ENCODE data around the gene POTEG.
"Not testable (repeated sequence)": the region's sequence is repeated elsewhere in the genome, so short reads cannot be mapped to it uniquely, and the experiment has no call there.

Gene POTEG

DNA sequence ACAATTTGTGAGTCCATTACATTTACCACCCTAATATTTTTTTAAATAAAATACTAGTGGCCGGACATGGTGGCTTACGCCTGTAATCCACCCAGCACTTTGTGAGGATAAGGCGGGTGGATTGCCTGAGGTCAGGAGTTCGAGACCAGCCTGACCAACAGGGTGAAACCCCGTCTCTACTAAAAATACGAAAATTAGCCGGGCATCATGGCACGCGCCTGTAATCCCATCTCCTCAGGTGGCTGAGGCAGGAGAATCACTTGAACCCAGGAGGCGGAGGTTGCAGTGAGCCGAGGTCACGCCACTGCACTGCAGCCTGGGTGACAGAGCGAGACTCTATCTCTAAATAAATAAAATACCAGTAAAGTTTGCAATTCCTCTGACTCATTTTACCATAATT lies 25.6 kb downstream of the POTEG start:
- not testable (repeated sequence) for H3K4me1 ChIP-seq (ENCODE audit: insufficient read depth, insufficient read length); H3K4me3 ChIP-seq (ENCODE audit: insufficient read length, low read depth); DNase-seq (ENCODE audit: low read depth, low spot score); H3K9me3 ChIP-seq (ENCODE audit: insufficient read depth, low read length); H3K36me3 ChIP-seq (ENCODE audit: insufficient read depth, insufficient read length, low read length); H3K27me3 ChIP-seq (ENCODE audit: insufficient read depth, insufficient read length); H3K9ac ChIP-seq (ENCODE audit: insufficient read length, low read depth)

DNA sequence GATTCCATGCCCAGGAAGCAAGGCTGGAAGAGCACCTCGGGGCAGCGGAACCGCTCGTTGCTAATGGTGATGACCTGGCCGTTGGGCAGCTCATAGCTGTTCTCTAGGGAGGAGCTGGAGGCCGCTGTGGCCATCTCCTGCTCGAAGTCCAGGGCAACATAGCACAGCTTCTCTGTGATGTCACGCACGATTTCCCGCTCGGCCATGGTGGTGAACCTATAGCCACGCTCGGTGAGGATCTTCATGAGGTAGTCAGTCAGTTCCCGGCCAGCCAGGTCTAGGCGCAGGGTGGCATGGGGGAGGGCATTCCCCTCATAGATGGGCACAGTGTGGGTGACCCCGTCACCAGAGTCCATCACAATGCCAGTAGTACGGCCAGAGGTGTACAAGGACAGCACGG lies 32.0 kb downstream of the POTEG start:
- not testable (repeated sequence) for DNase-seq (ENCODE audit: low read depth, low spot score); H3K36me3 ChIP-seq (ENCODE audit: insufficient read depth, insufficient read length, low read length); H3K27me3 ChIP-seq (ENCODE audit: insufficient read depth, insufficient read length); H3K9me3 ChIP-seq (ENCODE audit: insufficient read depth, low read length); H3K9ac ChIP-seq (ENCODE audit: insufficient read length, low read depth); H3K4me3 ChIP-seq (ENCODE audit: insufficient read length, low read depth); H3K4me1 ChIP-seq (ENCODE audit: insufficient read depth, insufficient read length)

DNA sequence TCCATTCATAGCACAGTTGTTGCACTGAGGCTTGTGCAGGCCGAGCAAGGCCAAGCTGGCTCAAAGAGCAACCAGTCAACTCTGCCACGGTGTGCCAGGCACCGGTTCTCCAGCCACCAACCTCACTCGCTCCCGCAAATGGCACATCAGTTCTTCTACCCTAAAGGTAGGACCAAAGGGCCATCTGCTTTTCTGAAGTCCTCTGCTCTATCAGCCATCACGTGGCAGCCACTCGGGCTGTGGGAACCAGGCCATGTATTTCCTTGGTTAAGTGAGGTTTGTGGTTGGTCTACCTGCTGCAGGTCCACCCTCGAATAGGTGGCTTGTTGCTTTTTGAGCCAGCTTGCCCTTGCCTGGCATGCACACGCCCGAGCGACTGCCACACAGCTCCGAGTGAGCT lies 39.4 kb downstream of the POTEG start:
- not testable (repeated sequence) for H3K4me3 ChIP-seq (ENCODE audit: insufficient read length, low read depth); H3K36me3 ChIP-seq (ENCODE audit: insufficient read depth, insufficient read length, low read length); H3K9me3 ChIP-seq (ENCODE audit: insufficient read depth, low read length); H3K9ac ChIP-seq (ENCODE audit: insufficient read length, low read depth); DNase-seq (ENCODE audit: low read depth, low spot score); H3K4me1 ChIP-seq (ENCODE audit: insufficient read depth, insufficient read length); H3K27me3 ChIP-seq (ENCODE audit: insufficient read depth, insufficient read length)

DNA sequence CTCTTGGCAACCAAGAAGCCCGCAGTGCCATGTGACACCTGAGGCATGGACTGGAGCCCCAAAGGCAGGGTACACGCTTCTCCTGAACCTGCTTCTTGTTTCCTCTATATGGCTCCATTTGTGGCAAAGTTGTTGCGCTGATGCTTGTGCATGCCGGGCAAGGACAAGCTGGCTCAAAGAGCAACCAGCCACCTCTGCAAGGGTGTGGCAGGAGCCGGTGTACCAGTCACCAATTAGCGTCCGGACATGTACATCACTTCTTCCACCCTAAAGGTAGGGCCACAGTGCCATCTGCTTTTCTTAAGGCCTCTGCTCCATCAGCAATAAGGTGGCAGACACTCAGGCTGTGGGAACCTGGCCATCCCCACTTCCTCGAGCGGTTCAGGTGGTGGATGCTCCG lies 43.9 kb downstream of the POTEG start:
- not testable (repeated sequence) for H3K27me3 ChIP-seq (ENCODE audit: insufficient read depth, insufficient read length); H3K9me3 ChIP-seq (ENCODE audit: insufficient read depth, low read length); H3K4me3 ChIP-seq (ENCODE audit: insufficient read length, low read depth); DNase-seq (ENCODE audit: low read depth, low spot score); H3K4me1 ChIP-seq (ENCODE audit: insufficient read depth, insufficient read length); H3K9ac ChIP-seq (ENCODE audit: insufficient read length, low read depth); H3K36me3 ChIP-seq (ENCODE audit: insufficient read depth, insufficient read length, low read length)

DNA sequence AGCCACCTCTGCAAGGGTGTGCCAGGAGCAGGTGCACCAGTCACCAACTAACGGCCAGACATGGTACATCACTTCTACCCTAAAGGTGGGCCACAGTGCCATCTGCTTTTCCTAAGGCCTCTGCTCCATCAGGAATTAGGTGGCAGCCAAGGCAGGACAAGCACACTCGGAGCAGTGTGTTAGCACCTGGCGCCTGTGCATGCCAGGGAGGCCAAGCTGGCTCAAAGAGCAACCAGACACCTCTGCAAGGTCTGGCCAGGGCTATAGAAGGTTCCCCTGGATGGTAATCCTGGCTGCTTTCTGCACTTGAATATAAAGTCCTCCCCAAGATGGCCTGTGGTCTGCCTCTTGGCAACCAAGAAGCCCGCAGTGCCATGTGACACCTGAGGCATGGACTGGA lies 45.4 kb downstream of the POTEG start:
- H3K9ac ChIP-seq (ENCODE audit: insufficient read length, low read depth); H3K4me1 ChIP-seq (ENCODE audit: insufficient read depth, insufficient read length); H3K36me3 ChIP-seq (ENCODE audit: insufficient read depth, insufficient read length, low read length); H3K27me3 ChIP-seq (ENCODE audit: insufficient read depth, insufficient read length); DNase-seq (ENCODE audit: low read depth, low spot score); H3K9me3 ChIP-seq (ENCODE audit: insufficient read depth, low read length); H3K4me3 ChIP-seq (ENCODE audit: insufficient read length, low read depth): not testable (repeated sequence)

DNA sequence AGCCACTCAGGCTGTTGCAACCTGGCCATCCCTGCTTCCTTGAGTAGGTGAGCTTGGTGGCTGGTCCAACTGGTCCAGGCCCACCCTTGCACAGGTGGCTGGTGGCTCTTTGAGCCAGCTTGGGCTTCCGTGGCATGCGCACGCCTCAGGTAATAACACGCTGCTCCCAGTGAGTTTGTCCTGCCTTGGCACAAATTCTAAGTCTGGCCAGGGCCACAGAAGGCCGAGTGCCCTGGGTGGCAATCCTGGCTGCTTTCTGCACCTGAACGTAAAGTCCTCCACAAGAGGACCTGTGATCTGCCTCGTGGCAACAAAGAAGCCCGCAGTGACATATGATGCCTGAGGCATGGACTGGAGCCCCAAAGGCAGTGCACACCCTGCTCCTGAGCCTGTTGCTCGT lies 47.1 kb downstream of the POTEG start:
- H3K9ac ChIP-seq (ENCODE audit: insufficient read length, low read depth); DNase-seq (ENCODE audit: low read depth, low spot score); H3K4me1 ChIP-seq (ENCODE audit: insufficient read depth, insufficient read length); H3K36me3 ChIP-seq (ENCODE audit: insufficient read depth, insufficient read length, low read length); H3K9me3 ChIP-seq (ENCODE audit: insufficient read depth, low read length); H3K4me3 ChIP-seq (ENCODE audit: insufficient read length, low read depth); H3K27me3 ChIP-seq (ENCODE audit: insufficient read depth, insufficient read length): not testable (repeated sequence)

DNA sequence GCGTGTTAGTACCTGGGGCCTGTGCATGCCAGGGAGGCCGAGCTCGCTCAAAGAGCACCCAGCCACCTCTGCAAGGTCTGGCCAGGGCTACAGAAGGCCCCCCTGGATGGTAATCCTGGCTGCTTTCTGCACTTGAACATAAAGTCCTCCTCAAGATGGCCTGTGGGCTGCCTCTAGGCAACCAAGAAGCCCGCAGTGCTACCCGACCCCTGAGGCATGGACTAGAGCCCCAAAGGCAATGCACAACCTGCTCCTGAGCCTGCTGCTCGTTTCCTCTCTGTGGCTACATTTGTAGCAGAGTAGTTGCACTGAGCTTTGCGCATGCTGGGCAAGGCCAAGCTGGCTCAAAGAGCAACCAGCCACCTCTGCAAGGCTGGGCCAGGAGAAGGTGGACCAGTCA lies 47.8 kb downstream of the POTEG start:
- not testable (repeated sequence) for H3K4me3 ChIP-seq (ENCODE audit: insufficient read length, low read depth); DNase-seq (ENCODE audit: low read depth, low spot score); H3K4me1 ChIP-seq (ENCODE audit: insufficient read depth, insufficient read length); H3K27me3 ChIP-seq (ENCODE audit: insufficient read depth, insufficient read length); H3K9ac ChIP-seq (ENCODE audit: insufficient read length, low read depth); H3K9me3 ChIP-seq (ENCODE audit: insufficient read depth, low read length); H3K36me3 ChIP-seq (ENCODE audit: insufficient read depth, insufficient read length, low read length)

DNA sequence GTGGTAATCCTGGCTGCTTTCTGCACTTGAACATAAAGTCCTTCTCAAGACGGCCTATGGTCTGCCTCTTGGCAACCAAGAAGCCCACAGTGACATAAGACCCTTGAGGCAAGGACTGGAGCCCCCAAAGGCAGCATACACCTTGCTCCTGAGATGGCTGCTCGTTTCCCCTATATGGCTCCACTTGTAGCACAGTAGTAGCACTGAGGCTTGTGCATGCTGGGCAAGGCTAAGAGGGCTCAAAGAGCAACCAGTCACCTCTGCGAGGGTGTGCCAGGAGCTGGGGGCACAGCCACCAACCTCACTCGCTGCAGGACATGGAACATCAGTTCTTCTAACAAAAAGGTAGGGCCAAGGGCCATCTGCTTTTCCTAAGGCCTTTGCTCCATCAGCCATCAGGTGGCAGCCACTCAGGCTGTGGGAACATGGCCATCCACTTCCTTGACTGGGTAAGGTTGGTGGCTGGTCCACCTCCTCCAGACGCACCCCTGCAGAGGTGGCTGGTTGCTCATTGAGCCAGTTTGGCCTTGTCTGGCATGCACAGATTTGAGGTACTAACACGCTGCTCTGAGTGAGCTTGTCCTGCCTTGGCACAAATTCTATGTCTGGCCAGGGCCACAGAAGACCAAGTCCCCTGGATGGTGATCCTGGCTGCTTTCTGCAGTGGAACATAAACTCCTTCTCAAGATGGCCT lies 49.9 kb downstream of the POTEG start:
- not testable (repeated sequence) for H3K27me3 ChIP-seq (ENCODE audit: insufficient read depth, insufficient read length); H3K36me3 ChIP-seq (ENCODE audit: insufficient read depth, insufficient read length, low read length); H3K9ac ChIP-seq (ENCODE audit: insufficient read length, low read depth); H3K4me1 ChIP-seq (ENCODE audit: insufficient read depth, insufficient read length); H3K9me3 ChIP-seq (ENCODE audit: insufficient read depth, low read length); DNase-seq (ENCODE audit: low read depth, low spot score); H3K4me3 ChIP-seq (ENCODE audit: insufficient read length, low read depth)

DNA sequence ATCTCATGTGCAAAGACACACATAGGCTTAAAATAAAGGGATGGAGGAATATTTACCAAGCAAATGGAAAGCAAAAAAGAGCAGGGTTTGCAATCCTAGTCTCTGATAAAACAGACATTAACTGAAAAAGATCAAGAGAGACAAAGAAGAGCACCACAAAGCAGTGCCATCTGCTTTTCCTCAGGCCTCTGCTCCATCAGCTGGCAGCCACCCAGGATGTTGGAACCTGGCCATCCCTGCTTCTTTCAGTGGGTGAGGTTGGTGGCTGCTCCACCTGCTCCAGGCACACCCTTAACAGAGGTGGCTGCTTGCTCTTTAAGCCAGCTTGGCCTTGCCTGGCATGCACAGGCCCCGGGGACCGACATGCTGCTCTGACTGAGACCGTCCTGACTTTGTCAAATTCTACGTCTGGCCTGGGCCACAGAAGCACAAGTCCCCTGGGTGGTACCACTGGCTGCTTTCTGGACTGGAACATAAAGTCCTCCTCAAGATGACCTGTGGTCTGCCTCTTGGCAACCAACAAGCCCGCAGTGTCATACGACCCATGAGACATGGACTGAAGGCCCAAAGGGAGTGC lies 51.0 kb downstream of the POTEG start:
- H3K4me3 ChIP-seq (ENCODE audit: insufficient read length, low read depth); H3K4me1 ChIP-seq (ENCODE audit: insufficient read depth, insufficient read length); H3K27me3 ChIP-seq (ENCODE audit: insufficient read depth, insufficient read length); H3K9me3 ChIP-seq (ENCODE audit: insufficient read depth, low read length); H3K9ac ChIP-seq (ENCODE audit: insufficient read length, low read depth); H3K36me3 ChIP-seq (ENCODE audit: insufficient read depth, insufficient read length, low read length); DNase-seq (ENCODE audit: low read depth, low spot score): not testable (repeated sequence)

DNA sequence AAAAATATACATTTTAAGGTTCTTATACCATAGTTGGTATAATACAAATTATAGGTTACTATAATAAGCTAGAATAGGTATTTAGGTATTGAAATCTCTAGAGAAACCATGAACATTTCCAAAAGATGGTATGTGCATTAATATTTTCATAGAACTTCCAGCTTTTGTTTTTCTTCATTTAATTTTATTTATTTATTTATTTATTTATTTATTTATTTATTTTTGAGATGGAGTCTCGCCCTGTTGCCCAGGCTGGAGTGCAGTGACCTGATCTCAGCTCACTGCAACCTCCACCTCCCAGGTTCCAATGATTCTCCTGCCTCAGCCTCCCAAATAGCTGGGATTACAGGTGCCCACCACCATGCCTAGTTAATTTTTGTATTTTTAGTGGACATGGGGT lies 54.0 kb downstream of the POTEG start:
- not testable (repeated sequence) for DNase-seq (ENCODE audit: low read depth, low spot score); H3K4me1 ChIP-seq (ENCODE audit: insufficient read depth, insufficient read length); H3K9ac ChIP-seq (ENCODE audit: insufficient read length, low read depth); H3K9me3 ChIP-seq (ENCODE audit: insufficient read depth, low read length); H3K36me3 ChIP-seq (ENCODE audit: insufficient read depth, insufficient read length, low read length); H3K27me3 ChIP-seq (ENCODE audit: insufficient read depth, insufficient read length); H3K4me3 ChIP-seq (ENCODE audit: insufficient read length, low read depth)

DNA sequence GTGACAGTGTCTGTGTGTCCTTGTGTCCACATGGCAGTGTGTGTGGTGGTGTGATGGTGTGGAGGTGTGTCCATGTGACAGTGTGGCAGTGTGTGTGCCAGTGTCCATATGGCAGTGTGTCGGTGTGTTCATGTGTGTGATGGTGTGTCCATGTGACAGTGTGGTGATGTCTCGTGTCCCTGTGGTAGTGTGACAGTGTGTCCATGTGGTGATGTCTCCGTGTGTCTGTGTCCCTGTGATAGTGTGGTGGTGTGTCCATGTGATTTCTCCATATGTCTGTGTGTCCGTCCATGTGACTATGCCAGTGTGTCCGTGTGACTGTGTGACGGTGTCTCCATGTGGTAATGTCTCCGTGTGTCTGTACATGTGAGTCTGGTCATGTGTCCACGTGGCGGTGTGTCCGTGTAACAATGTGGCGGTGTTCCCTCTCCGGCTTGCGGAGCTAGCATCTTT lies 59.7 kb downstream of the POTEG start:
- not testable (repeated sequence) for H3K9ac ChIP-seq (ENCODE audit: insufficient read length, low read depth); H3K27me3 ChIP-seq (ENCODE audit: insufficient read depth, insufficient read length); H3K9me3 ChIP-seq (ENCODE audit: insufficient read depth, low read length); H3K36me3 ChIP-seq (ENCODE audit: insufficient read depth, insufficient read length, low read length); H3K4me3 ChIP-seq (ENCODE audit: insufficient read length, low read depth); DNase-seq (ENCODE audit: low read depth, low spot score); H3K4me1 ChIP-seq (ENCODE audit: insufficient read depth, insufficient read length)

DNA sequence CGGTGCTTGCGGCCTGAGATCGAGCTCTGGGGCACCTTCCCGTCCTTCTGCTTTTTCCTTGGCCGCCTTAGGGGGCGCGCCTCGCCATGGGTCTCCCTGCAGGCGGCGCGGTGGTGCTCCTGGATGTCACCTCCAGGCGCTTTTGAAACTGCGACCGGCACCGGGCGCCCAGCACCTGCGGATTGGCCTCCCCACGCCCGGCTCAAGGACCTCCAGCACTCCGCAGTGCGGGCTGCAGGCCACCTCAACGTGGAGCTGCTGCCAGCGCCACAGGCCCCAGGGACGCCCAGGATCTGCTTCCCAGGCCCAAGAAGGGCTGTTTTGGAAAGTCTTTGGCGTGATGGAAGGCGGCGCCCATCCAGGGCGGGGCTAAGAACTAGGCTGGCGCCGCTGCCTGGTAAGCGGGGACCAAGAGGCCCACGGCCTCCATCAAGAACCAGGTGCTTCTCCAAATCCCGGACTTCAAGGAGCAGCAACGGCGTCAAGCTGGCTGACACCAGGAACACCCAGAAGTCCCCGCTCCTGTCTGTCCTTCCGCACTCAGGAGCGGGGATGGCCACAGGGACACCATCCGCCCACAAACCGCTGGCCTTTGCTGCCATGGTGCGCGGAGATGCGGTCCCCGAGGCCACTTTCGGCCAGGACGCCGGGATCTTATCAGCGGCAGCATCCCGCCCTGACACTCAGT lies 61.2 kb downstream of the POTEG start:
- not testable (repeated sequence) for DNase-seq (ENCODE audit: low read depth, low spot score); H3K27me3 ChIP-seq (ENCODE audit: insufficient read depth, insufficient read length); H3K36me3 ChIP-seq (ENCODE audit: insufficient read depth, insufficient read length, low read length); H3K9ac ChIP-seq (ENCODE audit: insufficient read length, low read depth); H3K9me3 ChIP-seq (ENCODE audit: insufficient read depth, low read length); H3K4me3 ChIP-seq (ENCODE audit: insufficient read length, low read depth); H3K4me1 ChIP-seq (ENCODE audit: insufficient read depth, insufficient read length)
